Head of caudate nucleus (tissue), 42 donors: Measurements from ENCODE around the gene FAM43A.

Experiments used
- DNase-seq, 42 donors: peaks; one replicate each; pipeline versions ENCODE4 v3.0.0 to v3.0.0-alpha.2; 2020 to 2021; ENCODE audit warnings: mixed read lengths in 7 of 42
- intact Hi-C: fragments of 100-400 bp; cut with DNase I; formaldehyde crosslinking; loops from one replicate; pipeline ENCODE4 v1.15.0; 2022

FAM43A gene

DNA sequence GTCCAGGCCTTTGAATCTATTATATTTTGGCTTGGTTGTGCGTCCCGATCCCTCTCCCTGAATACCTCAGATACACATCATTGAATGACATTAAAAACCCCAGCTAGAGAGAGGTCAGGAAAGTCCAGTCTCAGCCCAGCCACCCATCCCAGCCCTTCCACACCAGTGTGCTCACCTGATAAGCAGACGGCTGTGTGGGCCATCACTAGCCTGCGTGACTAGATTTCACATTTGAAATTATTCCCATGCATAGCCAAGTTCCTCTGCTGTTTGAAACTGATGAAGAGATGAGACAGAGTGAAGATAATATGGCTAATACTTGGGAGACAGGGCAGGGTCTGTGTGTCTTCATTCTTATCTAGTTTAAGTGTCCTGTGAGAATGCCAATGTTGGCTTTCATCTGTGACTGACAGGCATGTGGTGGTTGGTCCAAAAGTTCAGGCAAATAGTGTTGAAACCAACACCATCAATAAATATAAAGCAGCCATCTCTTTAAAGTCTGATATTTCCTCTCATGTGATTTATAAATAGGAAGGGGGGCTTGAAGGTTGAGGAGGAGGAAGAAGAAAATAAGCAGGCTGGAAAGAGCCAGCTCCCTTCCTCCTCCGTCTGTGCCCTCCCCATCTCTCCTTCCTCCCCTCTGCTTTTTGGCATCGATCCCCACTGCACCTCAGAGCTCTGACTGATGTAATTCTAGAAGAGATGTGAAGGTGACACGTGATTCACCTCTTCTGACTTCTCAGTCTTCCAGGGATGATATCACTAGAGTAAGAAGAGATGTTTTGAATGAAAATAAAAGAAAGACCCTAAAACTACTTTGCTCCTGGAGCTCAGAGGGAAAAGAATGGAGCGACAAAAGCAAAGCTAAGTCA, 5.1 kb downstream of the FAM43A start:
- intact Hi-C loops = no loop called here

GRCh38 chr3:194691481-194692283, 6.0 kb downstream of the FAM43A start:
- peak in 2 of 42 donors; percentile 9 to 40 for DNase-seq
- intact Hi-C loops = no loop called here

More for the DNA sequence above, 5.1 kb downstream of the FAM43A start:
- DNase-seq = peak in 19 of 42 donors; percentile 7 to 67 (median 34)

- DNase-seq = no peak
- intact Hi-C loops = no loop called here
Observed at GRCh38 chr3:194696702-194697101, 11.0 kb downstream of the FAM43A start.

DNA sequence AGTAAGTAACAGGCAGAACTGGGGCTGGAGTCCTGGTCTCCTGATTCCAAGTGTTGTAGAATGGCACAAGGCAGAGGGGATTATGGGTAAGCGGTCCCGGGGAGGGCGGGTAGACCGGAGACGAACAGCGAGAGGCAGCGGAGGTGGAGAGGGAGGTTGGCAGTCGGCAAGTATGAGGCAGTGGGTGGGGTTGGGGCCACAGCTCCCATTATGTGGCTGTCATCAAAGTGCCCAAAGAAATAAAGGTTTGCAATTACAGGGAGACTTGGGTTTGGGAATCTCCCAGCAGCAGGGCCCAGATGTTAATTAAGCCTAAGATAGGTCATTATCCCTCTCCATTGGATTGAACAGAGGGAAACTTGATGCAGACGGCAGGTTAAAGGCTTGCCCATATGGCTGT, 16.9 kb downstream of the FAM43A start:
- intact Hi-C loops = no loop called here
- no peak for DNase-seq

DNA sequence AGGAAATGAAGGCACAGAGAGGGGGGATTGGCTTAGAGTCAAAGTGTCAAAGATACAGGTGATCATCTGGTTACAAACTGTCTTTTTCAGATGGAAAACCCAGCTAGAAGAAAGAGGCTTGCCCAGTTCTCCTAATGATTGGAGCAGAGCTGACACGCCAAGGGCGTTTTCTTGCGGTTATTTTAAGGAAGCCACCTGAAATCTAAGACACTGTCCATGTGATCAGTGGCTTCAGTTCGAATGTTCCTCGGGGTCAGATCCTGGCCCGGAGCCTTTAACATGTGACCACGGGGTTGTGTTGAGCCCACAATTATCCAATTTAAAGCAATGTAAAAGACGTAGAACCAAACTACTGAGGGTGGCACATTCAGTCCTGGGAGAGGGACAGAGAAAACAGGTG, 19.5 kb downstream of the FAM43A start:
- intact Hi-C loops = no loop called here
- no peak for DNase-seq

- intact Hi-C loops = no loop called here
- DNase-seq = no peak
Observed at GRCh38 chr3:194705761-194706160, 20.1 kb downstream of the FAM43A start.

DNA sequence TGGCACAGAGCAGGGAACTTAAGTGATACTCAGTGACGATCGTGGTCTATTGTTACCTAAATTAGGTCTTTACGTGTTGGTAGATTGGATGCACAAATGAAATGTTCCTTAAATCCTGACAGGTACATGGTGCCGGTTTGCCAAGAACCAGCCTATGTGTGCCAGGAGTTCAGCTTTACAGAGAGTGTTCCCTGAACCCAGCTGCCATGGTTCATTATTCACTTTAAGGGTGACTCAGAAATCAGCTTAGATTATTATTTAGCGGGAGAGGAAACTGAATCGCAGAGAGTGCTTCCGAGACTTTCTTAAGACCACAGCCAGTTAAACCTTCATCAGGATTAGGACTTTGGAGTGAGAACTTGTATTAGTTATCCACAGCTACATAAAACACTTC, 21.5 kb downstream of the FAM43A start:
- DNase-seq = no peak
- intact Hi-C loops = no loop called here

GRCh38 chr3:194711286-194711685, 25.6 kb downstream of the FAM43A start:
- DNase-seq = no peak
- intact Hi-C loops = no loop called here

DNA sequence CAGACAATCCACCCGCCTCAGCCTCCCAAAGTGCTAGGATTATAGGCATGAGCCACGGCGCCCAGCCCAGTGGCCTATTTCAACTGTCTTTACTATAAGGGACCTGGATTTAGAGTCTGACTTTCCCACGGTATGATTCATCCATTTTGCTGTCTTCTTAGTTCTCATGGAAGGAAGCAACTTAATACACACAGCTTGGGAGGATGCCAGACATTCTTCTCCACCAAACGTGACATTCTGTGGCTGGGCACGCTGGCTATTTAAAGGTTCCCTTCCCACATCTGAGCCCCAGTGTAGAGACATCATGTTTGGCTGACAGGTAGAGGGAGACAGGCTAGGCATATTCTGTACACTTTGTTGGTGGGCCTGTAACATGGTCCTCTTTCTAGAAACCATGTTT, 26.2 kb downstream of the FAM43A start:
- intact Hi-C loops = no loop called here
- no peak for DNase-seq

GRCh38 chr3:194713299-194714136, 27.8 kb downstream of the FAM43A start:
- no peak for DNase-seq

DNA sequence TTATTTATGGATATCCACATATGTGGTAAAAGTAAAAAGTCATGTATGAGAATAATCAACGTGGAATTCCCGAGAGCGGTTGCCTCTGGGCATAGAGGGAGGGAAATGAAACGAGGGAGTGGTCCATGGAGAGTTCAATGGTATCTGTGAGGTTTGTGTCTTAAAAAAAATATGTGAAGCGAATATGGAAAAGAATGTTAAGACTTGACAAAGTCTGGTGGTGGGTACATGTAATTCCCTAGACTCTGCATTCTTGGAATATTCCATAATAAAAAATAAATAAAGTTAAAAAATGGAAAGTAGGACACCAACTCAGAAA, 28.4 kb downstream of the FAM43A start:
- intact Hi-C loops = no loop called here
- no peak for DNase-seq

More at GRCh38 chr3:194713299-194714136, 27.8 kb downstream of the FAM43A start:
- intact Hi-C loops = no loop called here

- intact Hi-C loops = no loop called here
- DNase-seq = no peak
Observed at GRCh38 chr3:194714564-194714963, 28.9 kb downstream of the FAM43A start.

GRCh38 chr3:194715022-194715800, 29.5 kb downstream of the FAM43A start:
- no peak for DNase-seq
- intact Hi-C loops = no loop called here

GRCh38 chr3:194718079-194718478, 32.4 kb downstream of the FAM43A start:
- intact Hi-C loops = no loop called here
- DNase-seq = no peak

GRCh38 chr3:194720048-194720447, 34.4 kb downstream of the FAM43A start:
- no peak for DNase-seq
- intact Hi-C loops = no loop called here

GRCh38 chr3:194723846-194724618, 38.3 kb downstream of the FAM43A start:
- intact Hi-C loops = no loop called here
- no peak for DNase-seq

- no peak for DNase-seq
- intact Hi-C loops = no loop called here
Observed at GRCh38 chr3:194725346-194725745, 39.7 kb downstream of the FAM43A start.
